HFFc6 (cell line): ENCODE measurements around the gene SLF2. TPM values are rescaled to one million over a fixed set of nuclear protein-coding genes. Genes with fewer than 3 reads are reported as not detected.

Source experiments
- DNase-seq: peaks from one replicate; pipeline ENCODE4 v3.0.0-alpha.2; 2018
- H3K27ac Mint-ChIP-seq: 2 replicates; pipeline ENCODE4 v1.8.0; 2020; ENCODE audit warnings: mild to moderate bottlenecking, mixed read lengths
- H3K27me3 Mint-ChIP-seq: 2 replicates; pipeline ENCODE4 v1.8.0; 2021; ENCODE audit warnings: mild to moderate bottlenecking, moderate library complexity, mixed read lengths; ENCODE audit not compliant: insufficient read depth
- H3K36me3 Mint-ChIP-seq: 2 replicates; pipeline ENCODE4 v1.8.0; 2021; ENCODE audit warnings: low read depth, mixed read lengths
- H3K4me1 Mint-ChIP-seq: 2 replicates; pipeline ENCODE4 v1.8.0; 2020; ENCODE audit warnings: low read depth, mixed read lengths
- H3K4me3 Mint-ChIP-seq: 2 replicates; pipeline ENCODE4 v1.8.0; 2020; ENCODE audit warnings: mild to moderate bottlenecking, moderate library complexity, mixed read lengths
- H3K9me3 Mint-ChIP-seq: 2 replicates; pipeline ENCODE4 v1.8.0; 2020; ENCODE audit warnings: mild to moderate bottlenecking, mixed read lengths
- total RNA-seq, 6 experiments: library from RNA; stranded (reverse); fragmentation: NEBNext Ultra II Directional; extraction: Animal tissue kit (Norgen Biotek cat#: 25700); gene quantifications; 2 replicates in 1 of 6; 3 replicates in 5 of 6; pipeline ENCODE4 v1.2.3, GENCODE V29; 2021
- TF ChIP-seq, protein P1 (sequence below): fragments of 200-600 bp; sonication (generic); IDR thresholded peaks from 2 replicates; pipeline ENCODE4 v1.5.0; 2021; ENCODE audit warnings: antibody characterized with exemption, mild to moderate bottlenecking

SLF2 gene
- total RNA-seq, 6 experiments from 2014 or later, result 15.8 to 23.2 (median 20.9) TPM

DNA sequence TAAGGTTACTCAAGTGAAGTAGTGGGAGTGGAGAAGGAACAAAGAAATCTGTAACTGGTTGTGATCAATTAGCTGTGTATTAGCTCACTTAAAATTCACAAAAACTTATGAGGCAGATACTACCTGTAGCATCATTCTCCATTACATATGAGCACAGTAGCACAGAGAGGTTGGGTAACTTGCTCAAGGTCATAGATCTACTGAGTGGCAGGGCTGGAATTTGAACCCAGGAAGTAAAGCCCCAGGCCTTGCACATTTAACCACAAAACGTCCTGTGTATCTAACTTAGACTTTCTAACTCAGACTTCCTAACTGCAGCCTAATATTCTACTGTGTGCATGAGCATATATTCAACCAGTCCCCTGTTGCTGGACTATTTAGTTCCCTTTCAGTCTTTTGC is 5.6 kb upstream of the SLF2 start:
- peaks cover 29% of the 10 kb centered on the region for H3K4me1 Mint-ChIP-seq
- TF ChIP-seq, protein P1, sequence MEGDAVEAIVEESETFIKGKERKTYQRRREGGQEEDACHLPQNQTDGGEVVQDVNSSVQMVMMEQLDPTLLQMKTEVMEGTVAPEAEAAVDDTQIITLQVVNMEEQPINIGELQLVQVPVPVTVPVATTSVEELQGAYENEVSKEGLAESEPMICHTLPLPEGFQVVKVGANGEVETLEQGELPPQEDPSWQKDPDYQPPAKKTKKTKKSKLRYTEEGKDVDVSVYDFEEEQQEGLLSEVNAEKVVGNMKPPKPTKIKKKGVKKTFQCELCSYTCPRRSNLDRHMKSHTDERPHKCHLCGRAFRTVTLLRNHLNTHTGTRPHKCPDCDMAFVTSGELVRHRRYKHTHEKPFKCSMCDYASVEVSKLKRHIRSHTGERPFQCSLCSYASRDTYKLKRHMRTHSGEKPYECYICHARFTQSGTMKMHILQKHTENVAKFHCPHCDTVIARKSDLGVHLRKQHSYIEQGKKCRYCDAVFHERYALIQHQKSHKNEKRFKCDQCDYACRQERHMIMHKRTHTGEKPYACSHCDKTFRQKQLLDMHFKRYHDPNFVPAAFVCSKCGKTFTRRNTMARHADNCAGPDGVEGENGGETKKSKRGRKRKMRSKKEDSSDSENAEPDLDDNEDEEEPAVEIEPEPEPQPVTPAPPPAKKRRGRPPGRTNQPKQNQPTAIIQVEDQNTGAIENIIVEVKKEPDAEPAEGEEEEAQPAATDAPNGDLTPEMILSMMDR, result no peak
- H3K27ac Mint-ChIP-seq, result no peak overlapping the region
- H3K9me3 Mint-ChIP-seq, result no peaks in the 10 kb centered on the region
- DNase-seq, result no peak
- H3K36me3 Mint-ChIP-seq, result no peaks in the 10 kb centered on the region
- no peak overlapping the region for H3K4me3 Mint-ChIP-seq
- H3K27me3 Mint-ChIP-seq, result peaks cover 5% of the 10 kb centered on the region; the same call in 1 of the 2 replicates

DNA sequence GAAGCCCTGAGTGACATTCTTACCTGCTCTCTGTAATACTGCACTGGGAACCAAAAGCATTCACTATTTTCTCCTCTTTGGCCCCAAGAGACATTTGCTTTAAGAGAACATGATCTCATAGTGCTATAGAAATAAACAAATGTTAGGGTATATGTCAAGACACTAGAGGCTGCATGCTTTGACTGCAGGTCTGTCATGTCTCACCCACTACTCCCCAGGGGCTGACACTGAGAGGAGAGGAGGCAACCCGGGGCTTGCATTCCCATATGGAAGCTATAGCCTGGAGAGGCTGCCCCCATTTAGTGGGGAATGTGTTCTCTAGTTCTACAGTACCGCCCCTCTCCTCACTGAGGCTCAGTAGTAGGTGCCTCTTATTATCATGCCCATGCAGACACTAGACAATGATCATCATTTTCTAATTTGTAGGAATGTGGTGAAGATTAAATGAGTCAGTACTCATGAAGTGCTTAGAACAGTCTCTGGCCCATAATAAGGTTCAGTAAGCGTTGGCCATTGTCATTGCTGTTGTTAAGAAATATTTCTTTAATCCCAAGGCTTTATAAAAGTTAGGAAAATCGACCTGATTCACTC is 4.9 kb upstream of the SLF2 start:
- Mint-ChIP-seq H3K9me3 (no peaks in the 10 kb centered on the region), H3K36me3 (no peaks in the 10 kb centered on the region), H3K4me1 (peaks cover 33% of the 10 kb centered on the region), H3K27ac (no peak overlapping the region), H3K27me3 (peaks cover 5% of the 10 kb centered on the region; the same call in 1 of the 2 replicates), H3K4me3 (no peak overlapping the region)
- no peak for DNase-seq
- TF ChIP-seq, protein P1, result no peak

DNA sequence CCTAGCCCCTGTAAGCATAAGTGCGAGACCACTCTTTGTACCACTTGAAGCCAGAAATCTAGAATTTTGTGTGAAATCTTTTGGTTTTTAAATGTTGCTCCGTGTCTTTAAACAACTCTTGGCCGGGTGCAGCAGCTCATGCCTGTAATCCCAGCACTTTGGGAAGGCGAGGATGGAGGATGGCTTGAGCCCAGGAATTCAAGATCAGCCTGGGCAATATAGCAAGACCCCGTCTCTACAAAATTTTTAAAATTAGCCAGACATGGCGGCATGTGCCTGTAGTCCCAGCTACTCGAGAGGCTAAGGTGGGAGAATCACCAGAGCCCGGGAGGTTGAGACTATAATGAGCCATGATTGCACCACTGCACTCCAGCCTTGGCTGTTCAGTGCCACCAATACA is 4.4 kb upstream of the SLF2 start:
- Mint-ChIP-seq H3K36me3 (peaks cover 3% of the 10 kb centered on the region; the same call in 1 of the 2 replicates), H3K9me3 (no peaks in the 10 kb centered on the region), H3K27ac (no peak overlapping the region), H3K27me3 (peaks cover under 1% of the 10 kb centered on the region; the same call in 1 of the 2 replicates), H3K4me1 (peaks cover 33% of the 10 kb centered on the region), H3K4me3 (no peak overlapping the region)
- no peak for DNase-seq
- TF ChIP-seq, protein P1, result no peak

DNA sequence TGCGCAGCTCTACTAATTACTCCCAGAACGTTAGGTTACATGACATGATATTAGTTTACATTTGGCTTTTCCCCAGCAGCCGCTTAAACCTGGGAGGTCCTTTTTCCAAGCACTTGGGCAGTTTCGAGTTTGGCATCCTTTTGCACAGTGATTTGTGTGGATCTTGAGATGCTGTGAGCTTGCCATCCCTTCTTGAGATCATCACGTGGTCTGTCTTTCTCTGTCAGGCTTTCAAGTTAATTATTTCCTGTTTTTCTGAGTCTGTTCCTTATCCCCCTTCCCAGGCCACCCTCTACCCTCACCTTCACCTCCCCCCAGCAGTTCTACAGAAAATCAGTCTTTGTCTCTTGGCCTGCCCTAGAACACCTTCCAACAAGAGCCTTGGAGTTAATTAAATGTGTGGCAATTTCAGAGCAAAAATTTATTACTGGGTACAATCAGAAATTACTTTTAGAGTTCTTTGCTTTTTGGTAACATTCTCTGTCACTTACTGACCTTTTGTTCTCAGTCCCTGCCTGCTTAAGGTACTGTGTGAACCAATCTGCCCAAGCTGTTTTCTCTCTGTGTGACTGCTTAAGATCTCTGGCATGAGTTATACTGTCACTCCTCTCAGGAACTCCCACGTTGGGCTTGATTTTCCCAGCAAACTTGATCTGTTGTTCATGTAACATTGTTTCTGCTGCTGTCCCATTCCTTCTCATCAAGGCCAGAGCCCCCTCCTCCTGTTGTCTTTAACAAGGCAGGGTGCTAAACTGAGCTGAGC is 3.1 kb upstream of the SLF2 start:
- Mint-ChIP-seq H3K4me1 (peaks cover 41% of the 10 kb centered on the region), H3K27me3 (no peaks in the 10 kb centered on the region), H3K27ac (no peak overlapping the region), H3K36me3 (peaks cover 10% of the 10 kb centered on the region; the same call in 1 of the 2 replicates), H3K4me3 (no peak overlapping the region), H3K9me3 (no peaks in the 10 kb centered on the region)
- no peak for DNase-seq
- TF ChIP-seq, protein P1, result no peak

DNA sequence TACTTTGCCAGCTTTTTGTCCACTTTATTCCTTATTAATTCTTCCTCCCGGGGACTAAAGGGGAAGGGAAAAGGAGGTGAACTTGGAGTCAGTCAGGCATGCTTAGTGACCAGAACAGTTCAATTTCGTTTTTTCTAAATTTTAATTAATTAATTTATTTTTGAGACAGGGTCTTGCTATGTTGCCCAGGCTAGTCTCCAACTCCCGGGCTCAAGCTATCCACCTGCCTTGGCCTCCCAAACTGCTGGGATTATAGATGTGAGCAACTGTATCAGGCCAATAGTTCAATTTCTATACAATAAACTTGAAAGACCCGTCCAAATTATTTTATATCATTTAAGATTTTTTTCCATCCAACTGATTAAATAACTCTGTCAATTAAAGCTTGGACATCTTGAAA is 1.3 kb upstream of the SLF2 start:
- TF ChIP-seq, protein P1, result no peak
- H3K27me3 Mint-ChIP-seq, result no peaks in the 10 kb centered on the region
- peaks cover 55% of the 10 kb centered on the region for H3K4me1 Mint-ChIP-seq
- DNase-seq, result no peak
- no peak overlapping the region for H3K27ac Mint-ChIP-seq
- H3K4me3 Mint-ChIP-seq, result no peak overlapping the region
- peaks cover 11% of the 10 kb centered on the region for H3K36me3 Mint-ChIP-seq
- no peaks in the 10 kb centered on the region for H3K9me3 Mint-ChIP-seq
